Breast epithelium (tissue), 4 donors: Measurements from ENCODE around the gene FAM174B. TPM values are rescaled to one million over a fixed set of nuclear protein-coding genes. Genes with fewer than 3 reads are reported as not detected.
"Not testable (repeated sequence)": the region's sequence is repeated elsewhere in the genome, so short reads cannot be mapped to it uniquely, and the experiment has no call there.

Experiments used
- DNase-seq, 2 donors: peaks; one replicate each; pipeline ENCODE4 v3.0.0-alpha.2; 2019; ENCODE audit warnings: low spot score in 2 of 2
- H3K27ac ChIP-seq, 2 donors: fragments of 200-600 bp; sonication (generic) in 1 of 2; one replicate each; pipeline ENCODE4 v1.5.1; 2016 to 2019; ENCODE audit warnings: mild to moderate bottlenecking in 1 of 2
- H3K27me3 ChIP-seq, 2 donors: fragments of 200-600 bp; sonication (generic) in 1 of 2; one replicate each; pipeline versions ENCODE4 v1.5.1 to v1.6.0; 2017 to 2019; ENCODE audit warnings: control low read depth in 1 of 2, mild to moderate bottlenecking in 1 of 2
- H3K36me3 ChIP-seq: fragments of 200-600 bp; one replicate; pipeline ENCODE4 v1.5.1; 2019
- H3K4me1 ChIP-seq, 2 donors: fragments of 200-600 bp; sonication (generic); one replicate each; pipeline ENCODE4 v1.5.1; 2016 to 2019; ENCODE audit warnings: control low read depth in 1 of 2
- H3K4me3 ChIP-seq, 3 donors: fragments of 200-600 bp; sonication (generic); 1 replicate in 2 of 3; 2 replicates in 1 of 3; pipeline ENCODE4 v1.5.1; 2016 to 2019; ENCODE audit warnings: mild to moderate bottlenecking in 3 of 3, moderate library complexity in 2 of 3
- H3K9me3 ChIP-seq, 2 donors: fragments of 200-600 bp; sonication (generic) in 1 of 2; one replicate each; pipeline ENCODE4 v1.5.1; 2016 to 2019; ENCODE audit warnings: control low read depth in 1 of 2
- CTCF ChIP-seq, 3 donors: fragments of 450-650 bp; IDR thresholded peaks; one replicate each; pipeline ENCODE4 v1.5.1; 2016 to 2017; ENCODE audit warnings: antibody characterized with exemption in 3 of 3, mild to moderate bottlenecking in 3 of 3, moderate library complexity in 3 of 3
- POLR2A ChIP-seq: fragments of 450-650 bp; IDR thresholded peaks from one replicate; pipeline ENCODE4 v1.6.1; 2016; ENCODE audit warnings: antibody characterized with exemption, mild to moderate bottlenecking, moderate library complexity
- POLR2AphosphoS5 ChIP-seq, 3 donors: sonication (generic); formaldehyde crosslinking; IDR thresholded peaks; one replicate each; pipeline ENCODE4 v1.6.1; 2017; ENCODE audit warnings: antibody characterized with exemption in 3 of 3
- intact Hi-C: fragments of 100-400 bp; cut with DNase I; formaldehyde crosslinking; loops from one replicate; pipeline ENCODE4 v1.15.1; 2023; ENCODE audit warnings: low total_unique reads
- total RNA-seq, 3 donors: library from RNA; depleted of rRNA; stranded (reverse); fragments of >200 nt; gene quantifications; one replicate each; pipeline ENCODE4 v1.1.0, GENCODE V29; 2016

The FAM174B gene
- total RNA-seq, 3 donors from 2014 or later, result 4.3 to 34.7 (median 20.6) TPM

DNA sequence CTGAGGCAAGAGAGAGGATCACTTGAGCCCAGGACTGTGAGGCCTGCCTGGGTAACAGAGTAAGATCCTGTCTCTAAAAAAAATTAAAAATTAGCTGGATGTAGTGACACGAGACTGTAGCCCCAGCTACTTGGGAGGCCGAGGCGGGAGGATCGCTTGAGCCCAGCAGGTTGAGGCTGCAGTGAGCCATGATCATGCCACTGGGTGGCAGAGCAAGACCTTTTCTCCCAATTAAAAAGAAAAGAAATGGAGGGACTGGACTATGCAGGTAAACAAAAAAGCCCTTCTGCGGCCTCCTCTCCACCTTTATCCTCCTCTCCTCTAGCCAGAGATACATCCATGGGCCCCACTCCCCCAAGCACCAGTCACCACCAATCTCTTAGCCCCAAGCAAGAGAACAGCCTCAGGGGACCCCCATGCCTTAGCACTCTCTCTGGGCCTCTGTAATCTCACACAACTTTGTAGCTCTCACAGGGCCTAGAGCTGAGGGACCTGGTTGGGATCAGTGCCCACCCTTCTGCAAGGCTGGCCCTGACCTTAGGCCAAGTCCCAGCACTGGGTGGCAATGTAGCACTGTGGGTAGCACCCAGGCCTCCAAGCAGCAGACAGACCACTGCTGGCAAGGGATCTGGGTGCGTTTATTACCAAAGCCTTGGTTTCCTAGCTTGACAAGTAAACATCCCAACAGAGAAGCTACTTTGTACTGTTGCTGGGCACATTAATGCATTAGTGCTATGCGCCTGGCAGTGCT lies 43.4 kb downstream of the FAM174B start:
- intact Hi-C loops, result loop anchor here (1.0 to 10.0 kb wide), 2 partner anchors 21 to 53 kb away; no protein-coding TSS in a partner anchor
- no peaks in the 10 kb centered on the region for H3K36me3 ChIP-seq
- H3K4me3 ChIP-seq, result no peak overlapping the region
- H3K27me3 ChIP-seq, result no peaks in the 10 kb centered on the region
- peak in 1 of 2 donors; percentile 15 for DNase-seq
- no peak for TF ChIP-seq CTCF (IDR thresholded peaks at IDR 0.05)
- TF ChIP-seq POLR2A, result no peak
- TF ChIP-seq POLR2AphosphoS5 (IDR thresholded peaks at IDR 0.05), result no peak
- no peaks in the 10 kb centered on the region for H3K9me3 ChIP-seq
- no peaks in the 10 kb centered on the region for H3K4me1 ChIP-seq
- no peak overlapping the region for H3K27ac ChIP-seq

GRCh38 chr15:92611150-92611549 lies 44.4 kb downstream of the FAM174B start:
- Histone ChIP-seq H3K36me3 (no peaks in the 10 kb centered on the region), H3K4me3 (no peak overlapping the region), H3K4me1 (no peaks in the 10 kb centered on the region), H3K27me3 (no peaks in the 10 kb centered on the region), H3K27ac (no peak overlapping the region), H3K9me3 (no peaks in the 10 kb centered on the region)
- DNase-seq, result no peak
- intact Hi-C loops, result loop anchor here (10.0 kb wide), 1 partner anchor 54 kb away; no protein-coding TSS in a partner anchor
- no peak for TF ChIP-seq CTCF (IDR thresholded peaks at IDR 0.05)
- TF ChIP-seq POLR2A, result no peak
- TF ChIP-seq POLR2AphosphoS5 (IDR thresholded peaks at IDR 0.05), result no peak

DNA sequence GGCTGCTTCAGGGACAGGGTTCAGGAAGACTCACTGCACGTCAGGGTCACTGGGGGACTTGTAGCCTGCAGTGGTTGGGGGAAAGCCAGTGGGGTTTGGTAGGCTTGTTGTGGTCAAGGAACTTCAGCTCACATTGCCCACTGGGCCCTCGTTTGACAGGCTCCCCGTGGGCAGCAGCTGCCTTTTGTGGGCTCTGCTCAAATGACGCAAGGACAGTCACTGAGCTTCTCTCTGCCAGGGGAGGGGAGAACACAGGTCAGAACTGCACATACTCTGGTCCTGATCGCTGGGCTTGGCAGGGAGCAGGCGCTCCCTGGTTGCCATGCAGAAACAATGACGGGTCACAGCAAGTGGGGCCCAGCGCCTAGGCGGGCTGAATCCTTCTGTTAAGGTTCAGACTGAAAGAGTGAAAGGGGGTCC lies 45.5 kb downstream of the FAM174B start:
- no peaks in the 10 kb centered on the region for H3K4me1 ChIP-seq
- intact Hi-C loops, result loop anchor here (10.0 kb wide), 1 partner anchor 55 kb away; no protein-coding TSS in a partner anchor
- no peaks in the 10 kb centered on the region for H3K27me3 ChIP-seq
- TF ChIP-seq CTCF (IDR thresholded peaks at IDR 0.05) (no peak), POLR2A (no peak), POLR2AphosphoS5 (IDR thresholded peaks at IDR 0.05) (no peak)
- no peaks in the 10 kb centered on the region for H3K36me3 ChIP-seq
- no peak overlapping the region for H3K4me3 ChIP-seq
- H3K9me3 ChIP-seq, result no peaks in the 10 kb centered on the region
- peak in 1 of 2 donors; percentile 34 for DNase-seq
- H3K27ac ChIP-seq, result no peak overlapping the region

- no peak for TF ChIP-seq POLR2A
- no peak for TF ChIP-seq POLR2AphosphoS5 (IDR thresholded peaks at IDR 0.05)
- TF ChIP-seq CTCF (IDR thresholded peaks at IDR 0.05), result no peak
- peak in 1 of 2 donors; percentile 20 for DNase-seq
- H3K9me3 ChIP-seq, result no peaks in the 10 kb centered on the region
- no peak overlapping the region for H3K27ac ChIP-seq
- no peaks in the 10 kb centered on the region for H3K27me3 ChIP-seq
- H3K4me3 ChIP-seq, result no peak overlapping the region
- H3K36me3 ChIP-seq, result no peaks in the 10 kb centered on the region
- intact Hi-C loops, result no loop called here
- no peaks in the 10 kb centered on the region for H3K4me1 ChIP-seq
Observed at GRCh38 chr15:92608866-92609700, 46.5 kb downstream of the FAM174B start.

DNA sequence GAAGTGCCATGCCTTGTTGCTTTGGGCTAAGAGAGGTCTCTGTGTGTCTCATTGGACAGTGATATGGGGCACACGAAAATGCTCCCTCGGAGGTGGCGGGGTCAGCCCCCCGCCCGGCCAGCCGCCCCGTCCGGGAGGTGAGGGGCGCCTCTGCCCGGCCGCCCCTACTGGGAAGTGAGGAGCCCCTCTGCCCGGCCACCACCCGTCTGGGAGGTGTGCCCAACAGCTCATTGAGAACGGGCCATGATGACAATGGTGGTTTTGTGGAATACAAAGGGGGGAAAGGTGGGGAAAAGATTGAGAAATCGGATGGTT lies 48.8 kb downstream of the FAM174B start:
- intact Hi-C loops, DNase-seq, H3K9me3 ChIP-seq, H3K4me1 ChIP-seq, H3K27ac ChIP-seq, H3K27me3 ChIP-seq, H3K4me3 ChIP-seq, H3K36me3 ChIP-seq: not testable (repeated sequence)
